GM21619 (cell line): ENCODE measurements around the gene SLC12A4.

Experiments used
- ATAC-seq: cut with Tn5 transposase; IDR thresholded peaks from one replicate; pipeline ENCODE4 v1.9.1; 2021; ENCODE audit not compliant: unreplicated experiment

SLC12A4 gene

DNA sequence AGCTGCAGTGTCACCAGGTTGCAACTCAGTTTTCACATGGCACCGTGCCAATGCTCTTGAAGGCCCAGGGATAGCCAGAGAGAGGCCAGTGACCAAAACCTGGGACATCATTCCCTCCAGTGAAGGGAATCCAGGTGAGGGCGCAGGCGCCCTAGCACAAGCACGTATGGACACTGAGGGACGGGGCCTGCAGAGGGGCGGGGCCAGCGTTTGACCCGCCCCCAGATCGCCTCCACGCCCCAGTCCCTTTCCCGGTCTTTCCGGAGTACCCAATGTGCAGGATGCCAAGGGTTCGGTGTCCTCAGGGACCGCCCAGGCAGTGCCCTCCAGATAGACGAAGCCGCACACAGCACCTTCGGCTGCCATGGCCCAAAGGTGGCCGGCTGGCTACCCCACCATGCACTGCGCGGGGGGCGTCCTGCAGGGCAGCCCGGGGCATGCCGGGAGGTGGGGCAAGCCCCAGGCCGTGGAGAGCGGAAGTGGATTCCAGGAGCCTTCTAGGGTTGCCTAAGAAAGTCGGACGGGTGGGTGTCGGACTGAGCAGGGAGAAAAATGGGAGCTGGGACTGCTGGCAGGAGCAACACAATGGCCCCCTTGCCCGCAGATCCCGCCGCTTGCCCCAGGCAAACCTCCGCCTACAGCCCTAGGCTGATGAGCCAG is 4.6 kb downstream of the SLC12A4 start:
- ATAC-seq = no peak

DNA sequence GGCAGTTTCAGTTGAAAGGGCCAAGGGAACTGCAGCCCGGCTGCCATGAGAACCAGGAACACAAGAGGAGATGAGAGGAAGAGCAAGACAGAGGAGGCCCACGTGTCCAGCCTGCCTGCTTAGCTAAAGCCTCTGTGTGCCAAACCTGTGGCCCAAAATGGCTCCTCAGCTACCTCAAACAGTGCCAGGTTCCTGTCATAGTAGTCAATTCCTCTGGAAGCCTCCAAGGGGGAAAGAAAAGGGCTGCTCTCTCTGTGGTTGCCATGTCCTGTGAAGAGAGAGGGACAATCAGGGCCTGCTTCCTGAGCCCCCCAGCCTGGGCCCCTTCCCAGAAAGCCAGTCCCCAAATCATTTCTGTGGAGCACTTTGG is 5.2 kb downstream of the SLC12A4 start:
- ATAC-seq = no peak

DNA sequence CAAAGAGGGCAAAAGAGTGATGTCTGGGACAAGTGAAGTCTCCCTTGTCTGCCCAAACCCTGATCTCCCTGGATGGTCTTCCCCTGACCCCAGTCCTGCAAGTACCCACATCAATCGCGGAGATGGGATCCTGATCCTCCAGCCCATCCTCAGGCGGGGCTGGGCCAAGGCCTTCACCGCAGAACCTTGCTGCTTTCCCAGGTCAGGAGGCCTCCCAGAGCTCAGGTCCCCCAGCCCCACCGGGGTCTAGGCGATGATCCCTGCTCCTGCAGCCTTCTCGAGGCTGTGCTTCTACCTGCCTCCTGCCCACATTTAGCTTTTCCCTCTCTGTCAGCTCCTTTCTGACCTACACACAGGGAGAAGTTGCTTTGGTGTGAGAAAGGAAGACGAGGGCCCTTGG is 6.3 kb downstream of the SLC12A4 start:
- ATAC-seq = no peak

DNA sequence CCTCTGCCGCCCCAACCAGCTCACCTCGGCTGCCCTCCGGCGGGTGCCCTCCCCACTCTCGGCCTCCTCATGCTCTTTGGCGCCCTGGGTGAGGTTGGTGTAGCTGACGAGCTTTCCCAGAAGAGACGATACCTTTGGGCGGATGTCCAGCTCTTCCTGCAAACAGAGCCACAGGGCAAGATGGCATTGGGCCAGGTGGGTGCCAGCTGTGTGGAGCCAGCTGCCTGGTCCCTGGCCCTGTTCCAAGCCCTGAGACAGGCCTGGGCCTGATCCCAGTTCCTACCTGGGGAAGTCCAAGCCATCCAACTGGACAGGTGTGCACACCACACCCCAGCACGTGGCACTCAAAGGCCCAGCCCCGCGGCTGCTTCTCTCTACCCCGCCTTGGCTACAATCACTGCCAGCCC is 6.9 kb downstream of the SLC12A4 start:
- no peak for ATAC-seq

DNA sequence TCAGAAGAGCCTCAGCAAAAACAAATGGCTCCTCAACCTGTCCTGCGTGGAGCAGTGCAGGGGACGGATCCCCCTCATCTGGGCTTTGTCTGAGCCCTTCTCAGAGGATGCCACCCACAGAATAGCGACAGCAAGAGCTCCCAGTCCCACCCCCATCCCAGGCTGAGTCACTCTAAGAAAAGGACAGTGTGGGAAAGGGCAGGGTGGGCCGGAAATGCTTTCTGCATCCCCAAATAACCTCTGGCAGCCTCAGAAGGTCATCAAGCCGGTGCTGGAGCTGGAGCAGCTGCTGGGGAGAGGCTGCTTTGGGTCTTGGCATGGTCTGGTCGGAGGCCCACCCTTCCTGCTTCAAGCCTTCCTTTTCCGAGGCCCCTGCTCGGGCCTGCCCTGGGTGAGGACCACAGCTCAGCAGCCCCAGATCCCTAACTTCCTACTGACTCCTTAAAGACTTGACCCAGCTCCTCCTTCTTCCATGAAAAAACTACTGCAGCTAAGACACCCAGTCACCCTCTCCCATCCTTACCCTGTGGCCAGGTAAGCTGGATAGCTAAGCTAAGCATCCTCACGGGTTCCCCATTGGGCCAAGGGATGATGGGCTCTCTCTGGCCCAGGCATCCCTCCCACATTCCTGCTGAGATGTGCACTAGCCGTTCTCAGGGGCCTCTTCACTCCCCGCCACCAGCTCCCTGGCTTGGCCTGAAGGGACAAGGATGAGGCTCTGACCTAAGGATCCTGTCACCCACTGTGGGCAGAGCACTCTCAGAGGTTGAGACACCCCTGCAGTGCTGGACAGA is 8.7 kb downstream of the SLC12A4 start:
- no peak for ATAC-seq

DNA sequence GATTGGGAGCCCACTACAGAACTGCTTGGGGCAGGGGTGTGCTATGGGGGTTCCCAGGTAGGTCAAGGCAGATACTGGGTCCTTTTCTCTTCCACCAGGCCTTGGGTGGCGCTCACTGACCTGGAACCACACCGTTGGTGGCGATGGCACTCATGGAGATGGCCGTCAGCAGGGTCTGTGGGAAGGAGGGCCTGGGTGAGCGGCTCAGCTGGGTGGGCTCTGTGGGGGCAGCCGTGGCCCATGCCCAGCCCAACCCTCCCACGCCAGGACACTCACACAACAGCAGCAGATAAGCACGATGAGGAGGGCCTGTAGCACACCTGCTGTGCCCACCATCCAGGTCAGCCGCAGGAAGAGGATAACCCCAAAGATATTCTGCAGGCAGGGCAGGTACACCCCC is 10.8 kb downstream of the SLC12A4 start:
- no peak for ATAC-seq

DNA sequence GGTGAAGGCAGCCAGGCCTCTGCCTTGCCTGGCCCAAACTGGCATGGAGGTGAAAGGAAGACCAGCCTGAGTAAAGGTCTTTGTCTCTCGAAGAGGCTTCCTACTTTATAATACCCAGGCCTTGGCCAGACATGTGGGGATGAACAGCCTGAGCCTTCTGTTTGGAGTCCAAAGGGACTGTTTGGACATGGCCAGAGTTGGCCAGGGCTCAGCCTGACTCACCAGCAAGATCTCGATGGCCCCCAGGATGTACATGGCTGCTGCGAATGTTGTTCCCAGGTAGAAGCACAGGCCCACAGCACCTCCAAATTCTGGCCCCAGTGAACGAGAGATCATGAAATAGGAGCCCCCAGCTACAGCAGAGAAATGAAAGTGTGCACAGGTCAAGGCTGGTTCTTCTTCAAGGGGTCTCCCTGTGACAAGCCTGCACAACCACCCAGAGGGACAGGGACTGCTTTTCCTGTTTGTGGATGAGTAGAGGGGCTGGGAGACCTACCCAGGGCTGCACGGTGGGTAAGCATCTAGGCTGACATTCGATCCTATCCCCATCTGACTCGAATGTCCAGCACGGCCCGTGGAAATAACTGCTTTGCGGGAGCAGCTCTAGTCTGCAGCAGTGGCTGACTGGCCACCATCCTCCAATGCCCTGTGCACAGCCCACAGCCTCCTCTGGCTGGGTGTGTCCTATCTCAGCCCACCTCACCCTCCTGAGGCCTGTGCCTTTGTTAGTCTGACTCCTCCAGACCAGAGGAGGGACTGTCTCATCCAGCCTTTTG is 13.8 kb downstream of the SLC12A4 start:
- no peak for ATAC-seq

DNA sequence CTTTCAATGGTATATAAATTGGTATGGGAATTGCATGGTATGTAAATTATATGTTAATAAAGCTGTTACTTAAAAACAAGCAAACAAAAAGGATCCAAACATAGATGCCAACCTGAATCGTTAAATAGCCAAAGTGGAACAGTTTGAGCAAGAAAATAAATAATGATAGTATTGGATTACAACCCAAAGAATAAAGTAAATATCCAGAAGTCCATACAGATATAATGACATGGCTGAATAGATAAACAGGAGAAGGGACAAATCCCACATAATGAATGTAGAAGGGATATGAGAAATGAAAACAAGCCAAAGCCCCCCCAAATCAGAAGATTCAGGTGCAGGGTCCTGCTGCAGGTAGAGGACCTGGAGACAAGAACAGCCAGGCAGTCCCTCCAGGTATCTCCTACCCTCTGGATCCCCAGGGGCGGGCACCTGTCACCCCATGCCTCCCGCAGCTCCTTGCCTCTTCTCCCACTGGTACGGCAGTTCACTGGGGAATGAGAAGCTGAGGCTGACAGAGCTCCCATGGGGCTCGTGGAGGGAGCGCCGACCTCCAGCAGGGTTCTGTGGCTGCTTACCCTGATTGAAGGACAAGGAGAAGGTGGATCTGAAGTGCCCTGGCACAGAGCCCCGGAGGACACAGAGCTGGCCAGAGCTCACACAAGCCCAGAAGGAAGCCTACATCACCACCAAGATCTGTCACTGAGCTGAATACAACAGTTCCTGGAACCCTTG is 14.6 kb downstream of the SLC12A4 start:
- no peak for ATAC-seq

DNA sequence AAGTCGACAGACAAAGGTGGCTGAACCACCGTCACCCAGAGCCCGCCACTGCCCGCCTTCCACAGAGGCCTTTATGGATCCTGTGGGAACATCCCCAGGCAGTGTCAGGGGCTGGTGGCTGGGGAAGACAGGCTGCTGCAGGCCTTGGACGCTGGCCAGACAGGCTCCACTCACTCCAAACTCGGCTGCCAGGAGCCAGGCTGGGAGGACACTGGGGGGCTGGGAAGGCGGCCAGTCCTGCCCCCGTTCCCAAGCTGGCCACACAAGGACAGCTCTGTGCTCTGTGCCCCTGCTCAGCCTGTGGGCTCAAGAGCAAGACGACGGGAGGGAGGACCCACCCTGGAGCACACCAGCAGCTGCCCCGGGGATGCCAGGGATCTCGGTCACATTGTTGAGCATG is 17.0 kb downstream of the SLC12A4 start:
- ATAC-seq = no peak

DNA sequence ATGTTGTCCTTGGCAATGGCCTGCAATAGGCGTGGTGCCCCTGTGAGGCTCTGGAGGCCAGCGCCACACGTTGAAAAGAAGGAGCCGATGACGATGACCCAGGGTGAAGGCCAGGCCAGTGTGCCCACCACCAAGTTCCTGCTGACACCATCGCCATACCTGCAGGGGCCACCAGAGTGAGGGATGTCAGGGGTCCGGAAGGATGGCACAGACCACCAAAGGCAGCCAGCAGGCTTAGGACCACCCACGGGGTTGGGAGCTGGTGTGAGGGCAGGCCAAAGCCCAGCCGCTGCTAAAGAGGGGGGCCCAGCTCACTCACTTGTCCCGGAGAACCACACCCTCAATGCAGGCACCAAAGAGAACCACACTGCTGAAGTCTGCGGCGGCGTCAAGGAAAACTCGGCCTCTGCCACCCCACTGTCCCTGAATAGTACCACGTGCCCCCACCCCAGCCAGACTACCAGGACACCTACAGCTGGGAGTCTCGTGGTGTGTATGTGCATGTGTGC is 18.0 kb downstream of the SLC12A4 start:
- no peak for ATAC-seq

DNA sequence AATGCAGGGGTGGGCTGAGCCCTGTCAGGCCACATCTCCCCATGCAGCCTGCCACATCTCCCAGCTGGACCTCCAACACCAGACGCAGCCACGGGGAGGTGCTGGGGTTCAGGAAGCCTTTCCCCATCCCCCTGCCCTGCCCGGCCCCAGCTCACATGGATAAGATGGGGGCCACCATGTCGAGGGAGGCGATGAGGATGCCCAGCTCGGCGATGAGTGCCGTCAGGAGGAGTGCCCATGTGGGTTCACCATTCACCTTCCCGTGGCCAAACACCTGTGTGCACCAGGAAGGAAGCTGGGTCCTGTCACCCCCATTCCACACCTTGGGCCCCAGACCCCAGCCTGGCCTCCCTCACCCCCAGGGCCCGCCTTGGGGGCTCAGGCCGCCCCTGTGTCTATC is 18.8 kb downstream of the SLC12A4 start:
- no peak for ATAC-seq

DNA sequence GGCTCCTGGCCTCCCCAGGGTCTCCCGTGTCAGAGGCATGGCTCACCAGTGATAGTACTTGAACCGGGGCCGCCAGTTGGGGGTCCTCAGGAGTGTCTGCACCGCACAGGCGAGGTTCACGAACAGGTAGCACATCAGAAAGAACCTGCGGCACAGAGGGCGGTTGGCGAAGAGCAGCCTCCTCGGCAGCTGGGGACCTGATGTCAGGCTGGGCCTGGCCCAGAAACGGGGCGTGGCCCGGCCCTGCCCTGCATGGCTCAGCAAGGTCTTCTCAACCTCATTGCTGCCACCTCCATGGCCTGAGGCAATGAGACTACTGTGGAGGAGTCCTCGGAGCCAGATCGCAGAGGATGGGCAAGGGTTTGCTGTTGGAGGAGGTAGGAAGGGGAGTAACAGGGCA is 20.4 kb downstream of the SLC12A4 start:
- no peak for ATAC-seq

DNA sequence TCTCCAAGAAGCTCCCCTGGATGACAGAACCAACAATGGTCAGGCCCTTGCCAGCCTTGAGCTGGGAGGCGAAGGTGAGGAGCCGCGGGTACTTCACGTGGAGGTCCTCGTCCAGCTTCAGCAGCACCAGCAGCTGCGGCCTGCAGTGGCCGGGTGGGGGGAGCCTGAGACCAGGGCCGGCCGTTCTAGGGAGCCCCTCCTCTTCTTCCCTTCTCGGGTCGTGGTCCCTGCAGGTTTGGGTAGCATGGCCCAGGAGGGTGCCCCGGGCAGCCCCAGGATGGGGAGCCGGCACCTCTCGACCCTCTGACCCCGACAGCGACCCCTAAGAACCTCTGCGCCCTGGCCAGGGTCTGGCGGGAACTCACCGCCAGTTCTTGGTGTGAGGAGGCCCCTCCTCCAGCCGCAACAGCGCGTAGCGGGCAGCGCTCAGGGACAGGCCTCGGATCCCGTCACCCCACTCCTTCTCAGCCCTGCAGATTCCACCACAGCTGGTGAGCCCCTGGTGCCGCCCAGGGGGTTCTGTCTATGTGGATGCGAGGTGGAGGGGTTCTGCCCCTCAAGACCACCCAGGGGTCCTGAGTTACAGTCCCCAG is 21.4 kb downstream of the SLC12A4 start:
- ATAC-seq = no peak

DNA sequence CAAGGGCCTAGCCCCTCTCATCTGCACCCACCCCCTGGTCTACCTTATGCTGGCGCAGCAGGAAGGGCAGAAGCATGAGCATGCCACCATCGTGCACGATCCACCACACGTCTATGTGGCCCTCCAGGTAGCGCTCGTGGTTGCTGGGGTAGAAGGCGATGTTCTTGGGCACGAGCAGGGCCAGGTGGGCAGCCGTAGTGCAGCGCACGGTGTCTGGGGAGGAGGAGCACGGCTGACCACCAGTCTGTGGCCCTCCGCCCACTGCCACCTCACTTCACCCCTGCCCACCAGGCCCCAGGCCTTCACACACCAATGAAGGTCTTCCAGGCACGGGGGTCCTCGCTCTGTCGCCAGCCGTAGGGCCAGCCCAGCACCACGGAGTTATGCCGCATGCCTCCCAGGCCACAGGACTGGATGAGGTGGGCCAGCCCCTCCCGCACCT is 22.3 kb downstream of the SLC12A4 start:
- ATAC-seq = no peak

DNA sequence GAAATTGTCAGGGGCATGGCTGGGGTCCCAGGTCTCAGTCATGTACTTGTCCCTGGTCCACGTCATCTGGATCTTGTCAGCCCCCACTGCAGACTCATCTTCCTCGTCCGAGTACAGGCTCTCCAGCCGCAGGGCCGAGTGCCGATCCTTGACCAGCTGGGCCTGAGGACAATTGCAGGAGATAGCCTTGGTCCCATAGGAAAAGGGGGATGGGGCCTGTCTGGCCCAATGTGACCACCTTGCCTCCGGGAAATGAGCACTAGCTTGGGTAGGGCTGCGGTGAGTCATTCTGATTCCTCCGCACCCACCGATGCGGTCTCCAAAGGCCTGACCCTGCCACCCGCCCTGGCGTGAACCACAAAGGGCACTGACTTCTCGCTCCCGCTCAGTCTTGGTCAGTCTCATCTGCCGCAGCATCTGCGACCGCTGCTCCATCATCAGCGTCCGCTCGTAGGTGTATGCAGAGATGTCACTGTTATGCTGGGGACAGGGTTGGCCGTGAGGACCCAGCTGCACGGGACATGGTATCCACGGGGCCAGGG is 23.0 kb downstream of the SLC12A4 start:
- ATAC-seq = no peak

DNA sequence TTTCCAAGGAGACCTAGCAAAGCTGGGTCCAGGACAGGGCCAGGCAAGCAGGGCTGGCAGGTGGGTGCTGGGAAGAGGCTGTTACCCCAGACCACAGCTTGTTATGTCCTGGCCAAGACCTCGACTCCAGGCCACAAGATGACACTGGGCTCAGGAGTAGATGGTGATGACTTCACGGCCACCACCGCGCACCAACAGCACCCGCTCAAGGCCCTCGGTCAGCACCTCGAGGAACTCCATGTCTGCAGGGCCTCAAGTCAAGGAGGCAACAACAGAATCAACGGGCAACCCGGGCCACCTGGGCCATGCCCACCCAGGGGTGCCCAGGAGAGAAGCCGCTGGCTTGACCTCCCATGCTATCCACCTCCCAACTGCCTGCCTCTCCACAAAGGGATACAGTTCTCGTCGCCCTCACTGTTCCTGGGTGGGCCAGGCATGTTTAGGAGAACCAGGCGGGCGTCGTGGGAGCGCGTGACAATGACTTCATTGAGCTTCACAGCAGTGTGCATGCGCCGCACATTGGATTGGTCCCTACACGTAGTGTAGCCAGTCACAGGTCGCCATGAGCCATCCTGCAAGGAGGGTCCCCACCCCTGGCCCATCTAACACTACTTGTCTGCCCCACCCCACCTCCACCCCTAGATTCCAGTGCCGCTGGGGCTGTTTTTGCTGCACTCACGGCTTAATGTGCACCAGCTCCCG is 23.6 kb downstream of the SLC12A4 start:
- no peak for ATAC-seq

DNA sequence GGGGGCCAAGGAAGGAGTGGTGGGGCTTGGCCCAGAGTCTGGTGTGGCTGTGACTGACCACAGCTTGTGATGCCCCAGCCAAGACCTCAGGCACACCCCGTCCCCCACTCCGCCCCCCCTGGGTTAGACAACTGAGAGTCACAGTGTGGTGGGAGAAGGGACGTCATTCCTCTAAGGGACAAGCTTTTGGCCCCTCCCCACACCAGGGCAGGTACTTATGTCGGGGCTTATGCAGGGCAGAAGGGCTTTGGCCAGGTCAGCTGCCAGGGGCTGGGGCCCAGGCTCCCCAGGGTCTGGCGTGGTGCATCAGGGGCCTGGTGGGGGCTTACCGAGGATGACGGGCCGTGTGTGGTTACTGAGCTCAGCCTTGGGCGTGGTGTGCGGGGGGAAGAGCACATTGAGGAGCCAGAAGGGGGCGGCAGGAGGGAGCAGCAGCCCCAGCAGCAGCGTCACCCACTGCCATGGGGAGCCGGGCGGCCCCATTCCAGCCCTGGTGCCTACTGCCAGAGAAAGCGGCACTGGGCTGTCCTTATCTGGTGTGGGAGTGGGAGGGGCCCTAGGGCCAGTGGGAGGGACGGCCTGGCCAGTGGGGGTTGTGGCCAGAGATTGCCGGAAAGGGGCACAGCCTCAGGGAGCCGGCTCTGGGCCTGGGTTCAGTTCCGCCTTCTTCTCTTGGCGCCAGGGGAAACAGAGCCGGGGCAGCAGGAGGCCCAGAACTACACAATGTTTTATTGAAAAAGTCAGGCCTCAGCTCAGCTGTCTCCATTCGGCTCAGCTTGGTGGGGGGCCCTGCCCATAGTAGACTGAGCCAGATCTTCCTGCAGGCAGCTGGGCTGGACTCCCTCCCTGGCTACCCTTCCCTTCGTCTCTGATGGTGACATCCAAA is 24.6 kb downstream of the SLC12A4 start, which contains the start of gene LCAT:
Gene LCAT (minus strand): TSS at position 502 of the 886 bp plus-strand sequence. CDS start 19 bp downstream, at position 483.
- ATAC-seq = no peak

DNA sequence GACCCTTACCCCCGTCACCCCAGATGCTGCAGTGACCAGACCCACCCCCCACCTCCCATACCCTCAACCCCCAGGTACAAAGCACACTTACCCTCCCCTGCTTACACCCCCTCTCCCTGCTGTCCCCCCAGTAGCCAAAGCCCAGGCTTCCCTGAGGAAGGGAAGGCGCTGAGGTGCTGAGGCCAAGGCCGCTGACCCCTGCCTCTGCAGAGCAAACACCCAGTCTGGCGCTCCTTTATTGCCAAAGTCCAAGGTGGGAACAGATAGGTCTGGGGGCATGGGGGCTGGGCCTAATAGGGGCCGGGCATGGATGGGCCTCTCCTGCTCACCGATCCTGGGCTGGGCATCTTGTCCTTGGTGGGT is 25.2 kb downstream of the SLC12A4 start:
- no peak for ATAC-seq
